Chondrocyte (in vitro differentiated cells): ENCODE results near the gene DOCK2. TPM values are rescaled to one million over a fixed set of nuclear protein-coding genes. Genes with fewer than 3 reads are reported as not detected.

Experiments
- DNase-seq: peaks from one replicate; pipeline ENCODE4 v3.0.0; 2021; ENCODE audit warnings: mixed read lengths, low spot score
- H3K27ac Mint-ChIP-seq: one replicate; pipeline ENCODE4 v1.8.0; 2021; ENCODE audit warnings: mild to moderate bottlenecking, moderate library complexity, mixed read lengths; ENCODE audit not compliant: unreplicated experiment
- H3K27me3 Mint-ChIP-seq: 2 replicates; pipeline ENCODE4 v1.8.0; 2021; ENCODE audit warnings: low read depth, mixed read lengths
- H3K36me3 Mint-ChIP-seq: 2 replicates; pipeline ENCODE4 v1.8.0; 2021; ENCODE audit warnings: low read depth, mixed read lengths
- H3K4me1 Mint-ChIP-seq: 2 replicates; pipeline ENCODE4 v1.8.0; 2021; ENCODE audit warnings: low read depth, mild to moderate bottlenecking, mixed read lengths
- H3K4me3 Mint-ChIP-seq: one replicate; pipeline ENCODE4 v1.8.0; 2021; ENCODE audit warnings: mild to moderate bottlenecking, moderate library complexity, mixed read lengths; ENCODE audit not compliant: unreplicated experiment
- H3K9me3 Mint-ChIP-seq: 2 replicates; pipeline ENCODE4 v1.8.0; 2021; ENCODE audit warnings: low read depth, mixed read lengths
- CTCF ChIP-seq: fragments of 200-600 bp; sonication (generic); IDR thresholded peaks from 2 replicates; pipeline ENCODE4 v1.5.0; 2021; ENCODE audit warnings: antibody characterized with exemption, mild to moderate bottlenecking, moderate library complexity
- total RNA-seq: library from RNA; stranded (reverse); gene quantifications from 3 replicates; pipeline ENCODE4 v1.2.1, GENCODE V29; 2021

DOCK2 gene
- total RNA-seq, 1 donor from 2014 or later = 3.1 TPM

GRCh38 chr5:169767938-169768337 is 130.9 kb downstream of the DOCK2 start:
- H3K4me1 Mint-ChIP-seq = peaks cover 6% of the 10 kb centered on the region

GRCh38 chr5:169768416-169768815 is 131.3 kb downstream of the DOCK2 start:
- no peaks in the 10 kb centered on the region for H3K27me3 Mint-ChIP-seq

More at GRCh38 chr5:169767938-169768337, 130.9 kb downstream of the DOCK2 start:
- no peaks in the 10 kb centered on the region for H3K36me3 Mint-ChIP-seq
- DNase-seq = no peak
- no peaks in the 10 kb centered on the region for H3K27me3 Mint-ChIP-seq
- no peak for TF ChIP-seq CTCF
- no peak overlapping the region for H3K4me3 Mint-ChIP-seq
- no peak overlapping the region for H3K27ac Mint-ChIP-seq
- no peaks in the 10 kb centered on the region for H3K9me3 Mint-ChIP-seq

GRCh38 chr5:169770109-169770508 is 133.0 kb downstream of the DOCK2 start:
- H3K4me1 Mint-ChIP-seq = no peaks in the 10 kb centered on the region
- H3K9me3 Mint-ChIP-seq = no peaks in the 10 kb centered on the region
- H3K27ac Mint-ChIP-seq = no peak overlapping the region
- H3K27me3 Mint-ChIP-seq = no peaks in the 10 kb centered on the region
- no peak overlapping the region for H3K4me3 Mint-ChIP-seq
- no peak for TF ChIP-seq CTCF
- DNase-seq = no peak
- H3K36me3 Mint-ChIP-seq = no peaks in the 10 kb centered on the region

More at GRCh38 chr5:169768416-169768815, 131.3 kb downstream of the DOCK2 start:
- Mint-ChIP-seq H3K27ac (no peak overlapping the region), H3K4me1 (peaks cover 1% of the 10 kb centered on the region), H3K4me3 (no peak overlapping the region), H3K9me3 (no peaks in the 10 kb centered on the region), H3K36me3 (no peaks in the 10 kb centered on the region)
- TF ChIP-seq CTCF = no peak
- no peak for DNase-seq

GRCh38 chr5:169772256-169772655 is 135.2 kb downstream of the DOCK2 start:
- no peak for TF ChIP-seq CTCF
- Mint-ChIP-seq H3K4me3 (no peak overlapping the region), H3K4me1 (no peaks in the 10 kb centered on the region), H3K27me3 (no peaks in the 10 kb centered on the region), H3K36me3 (no peaks in the 10 kb centered on the region), H3K27ac (no peak overlapping the region), H3K9me3 (no peaks in the 10 kb centered on the region)
- DNase-seq = no peak

- Mint-ChIP-seq H3K4me3 (no peak overlapping the region), H3K27me3 (no peaks in the 10 kb centered on the region), H3K4me1 (no peaks in the 10 kb centered on the region), H3K9me3 (no peaks in the 10 kb centered on the region), H3K27ac (no peak overlapping the region), H3K36me3 (no peaks in the 10 kb centered on the region)
- no peak for TF ChIP-seq CTCF
- no peak for DNase-seq
Observed at GRCh38 chr5:169772688-169773087, 135.6 kb downstream of the DOCK2 start.
